Measurements from ENCODE around the gene SLC5A10.
A peak's percentile ranks its signal among the peaks of the same experiment; 100 is the strongest.

SLC5A10 gene

GRCh38 chr17:18937981-18938691, 13.8 kb upstream of the SLC5A10 start:
- no peak overlapping the region for H3K27ac ChIP-seq
- H3K9ac ChIP-seq, result no peak overlapping the region
- TF ChIP-seq Cebpa-rat (IDR thresholded peaks at IDR 0.05), result no peak
- no peaks in the 10 kb centered on the region; a peak in 1 of 22 replicates for H3K36me3 ChIP-seq
- no peaks in the 10 kb centered on the region for H4K20me1 ChIP-seq
- H3K4me3 ChIP-seq, result no peak overlapping the region
- no peaks in the 10 kb centered on the region for H3K9me3 ChIP-seq (replicated peaks in 1 of 11)
- no peak overlapping the region for H3K4me2 ChIP-seq
- H3K4me1 ChIP-seq, result peaks cover 2 to 7% (median 5%) of the 10 kb centered on the region in 10 experiments; a peak in 18 of 20 replicates
- H3K27me3 ChIP-seq, result no peaks in the 10 kb centered on the region

- Histone ChIP-seq H3K4me3 (no peak overlapping the region), H3K27me3 (no peaks in the 10 kb centered on the region), H3K27ac (no peak overlapping the region), H3K9me3 (replicated peaks in 1 of 11) (no peaks in the 10 kb centered on the region), H3K4me1 (peaks cover 0 to 1% (median 0%) of the 10 kb centered on the region in 10 experiments; a peak in 5 of 20 replicates), H3K36me3 (no peaks in the 10 kb centered on the region), H3K9ac (no peak overlapping the region), H4K20me1 (no peaks in the 10 kb centered on the region), H3K4me2 (no peak overlapping the region)
- TF ChIP-seq Cebpa-rat (IDR thresholded peaks at IDR 0.05), result no peak
Measured at GRCh38 chr17:18938692-18939023, 13.3 kb upstream of the SLC5A10 start.

GRCh38 chr17:18944646-18945045, 7.3 kb upstream of the SLC5A10 start:
- Histone ChIP-seq H4K20me1 (no peaks in the 10 kb centered on the region), H3K27me3 (no peaks in the 10 kb centered on the region), H3K4me1 (peaks cover 0 to 11% (median 9%) of the 10 kb centered on the region in 10 experiments; a peak in 11 of 20 replicates), H3K27ac (no peak overlapping the region), H3K9me3 (replicated peaks in 1 of 11) (0 out of 22 replicates have a peak, but pooled peaks cover 0 to 4% (median 0%) of the 10 kb centered on the region in 11 experiments), H3K4me2 (peak overlapping the region in 8 of 11 experiments; percentile 12 to 55 (median 33); a peak in 11 of 22 replicates), H3K36me3 (no peaks in the 10 kb centered on the region), H3K4me3 (no peak overlapping the region), H3K9ac (no peak overlapping the region)
- no peak for TF ChIP-seq Cebpa-rat (IDR thresholded peaks at IDR 0.05)

DNA sequence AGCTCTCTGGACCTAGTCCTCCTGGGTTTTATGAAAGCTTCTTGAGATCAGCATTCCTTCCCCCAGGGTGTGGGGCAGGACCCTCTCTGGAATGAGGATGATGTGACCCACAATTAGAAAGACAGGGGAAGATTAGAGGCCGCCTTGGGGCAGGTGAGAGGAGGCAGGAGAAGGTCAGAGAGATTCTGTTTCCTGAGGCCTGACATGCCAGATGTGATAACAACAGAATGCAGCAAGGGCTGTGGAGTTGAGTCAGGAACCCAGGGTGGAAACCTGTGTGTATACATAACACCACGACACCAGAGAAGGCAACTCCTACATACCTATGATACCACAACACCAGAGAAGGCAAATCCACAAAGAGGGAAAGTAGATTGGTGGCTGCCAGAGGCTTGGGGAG, 5.4 kb upstream of the SLC5A10 start:
- H3K27ac ChIP-seq, result no peak overlapping the region
- 0 out of 22 replicates have a peak, but pooled peaks cover 0 to 4% (median 0%) of the 10 kb centered on the region in 11 experiments for H3K9me3 ChIP-seq (replicated peaks in 1 of 11)
- no peak for TF ChIP-seq Cebpa-rat (IDR thresholded peaks at IDR 0.05)
- no peak overlapping the region for H3K9ac ChIP-seq
- no peaks in the 10 kb centered on the region for H3K27me3 ChIP-seq
- H4K20me1 ChIP-seq, result no peaks in the 10 kb centered on the region; a peak in 1 of 22 replicates
- H3K36me3 ChIP-seq, result no peaks in the 10 kb centered on the region
- no peak overlapping the region for H3K4me2 ChIP-seq
- peaks cover 0 to 11% (median 10%) of the 10 kb centered on the region in 10 experiments; a peak in 12 of 20 replicates for H3K4me1 ChIP-seq
- H3K4me3 ChIP-seq, result no peak overlapping the region

DNA sequence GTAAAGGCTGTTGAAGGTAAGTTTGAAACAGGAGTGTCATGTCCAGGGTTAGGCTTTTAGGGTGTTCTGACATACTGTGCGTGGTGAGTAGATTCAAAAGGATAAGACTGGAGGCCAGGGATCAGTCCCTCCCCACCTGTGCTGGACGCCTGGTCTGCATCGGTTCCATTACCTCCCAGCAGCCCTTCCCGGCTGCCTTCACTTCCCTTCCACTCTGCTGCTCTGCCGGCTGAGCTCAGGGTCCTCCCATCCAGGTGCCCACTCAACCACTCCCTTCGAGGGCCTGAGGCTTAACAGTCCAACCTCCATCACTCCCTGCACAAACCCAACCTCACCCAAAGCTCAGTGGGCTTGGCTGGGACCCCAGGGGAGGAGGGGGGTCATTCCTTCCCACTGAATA, 4.1 kb upstream of the SLC5A10 start:
- H3K4me2 ChIP-seq, result no peak overlapping the region

DNA sequence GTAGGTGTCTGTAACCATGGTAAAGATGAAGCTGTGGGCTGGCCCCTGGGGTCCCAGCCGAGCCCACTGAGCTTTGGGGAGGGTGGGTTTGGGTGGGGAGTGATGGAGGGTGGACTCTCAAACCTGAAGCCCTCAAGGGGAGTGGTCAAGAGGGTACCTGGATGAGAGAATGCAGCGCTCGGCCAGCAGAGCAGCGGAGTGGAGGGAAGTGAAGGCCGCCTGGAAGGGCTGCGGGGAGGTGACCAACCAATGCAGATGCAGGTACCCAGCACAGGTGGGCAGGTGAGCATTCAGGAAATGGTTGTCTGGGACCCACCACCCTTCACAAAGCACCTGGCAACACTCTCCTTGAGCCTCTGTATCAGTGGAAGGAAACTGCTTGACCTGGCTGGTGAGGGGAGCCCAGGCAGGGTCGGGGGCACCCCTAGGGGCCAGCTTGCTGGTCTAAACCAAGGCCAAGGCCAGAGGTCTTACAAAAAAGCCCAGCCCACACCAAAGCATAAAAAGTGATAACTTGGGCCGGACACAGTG, 3.4 kb upstream of the SLC5A10 start:
- no peak overlapping the region for H3K27ac ChIP-seq
- H4K20me1 ChIP-seq, result no peaks in the 10 kb centered on the region; a peak in 1 of 22 replicates
- H3K9ac ChIP-seq, result no peak overlapping the region
- H3K36me3 ChIP-seq, result no peaks in the 10 kb centered on the region
- H3K4me2 ChIP-seq, result no peak overlapping the region
- no peak overlapping the region for H3K4me3 ChIP-seq
- H3K9me3 ChIP-seq (replicated peaks in 1 of 11), result 0 out of 22 replicates have a peak, but pooled peaks cover 0 to 4% (median 0%) of the 10 kb centered on the region in 11 experiments
- TF ChIP-seq Cebpa-rat (IDR thresholded peaks at IDR 0.05), result no peak
- no peaks in the 10 kb centered on the region for H3K27me3 ChIP-seq
- peaks cover 0 to 11% (median 10%) of the 10 kb centered on the region in 10 experiments; a peak in 12 of 20 replicates for H3K4me1 ChIP-seq

More for the DNA sequence above, 4.1 kb upstream of the SLC5A10 start:
- no peak for TF ChIP-seq Cebpa-rat (IDR thresholded peaks at IDR 0.05)
- Histone ChIP-seq H3K4me3 (no peak overlapping the region), H3K9ac (no peak overlapping the region), H3K36me3 (no peaks in the 10 kb centered on the region), H3K9me3 (replicated peaks in 1 of 11) (0 out of 22 replicates have a peak, but pooled peaks cover 0 to 4% (median 0%) of the 10 kb centered on the region in 11 experiments), H3K4me1 (peaks cover 0 to 11% (median 10%) of the 10 kb centered on the region in 10 experiments; a peak in 12 of 20 replicates), H3K27me3 (no peaks in the 10 kb centered on the region), H3K27ac (no peak overlapping the region), H4K20me1 (no peaks in the 10 kb centered on the region; a peak in 1 of 22 replicates)

DNA sequence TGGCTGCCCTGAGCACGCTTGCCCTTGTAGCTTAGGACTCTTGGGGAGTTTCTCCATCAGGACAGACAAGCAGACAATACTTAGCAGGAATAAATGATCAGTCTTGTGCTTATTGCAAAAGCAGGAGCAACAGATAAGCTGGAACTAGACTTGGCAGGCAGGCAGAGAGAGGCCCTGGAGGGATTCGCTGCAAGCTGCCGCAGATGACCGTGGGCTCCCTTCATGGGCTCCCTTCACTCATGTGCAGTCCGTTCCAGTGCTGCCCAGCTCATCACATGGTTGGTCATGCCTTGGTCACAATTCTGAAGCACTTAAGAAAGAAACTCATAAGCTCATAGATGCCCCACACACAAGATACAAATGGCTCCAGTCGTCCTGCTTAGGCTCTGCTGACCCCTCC, 2.4 kb upstream of the SLC5A10 start:
- Histone ChIP-seq H3K4me3 (no peak overlapping the region), H3K27ac (no peak overlapping the region), H3K9me3 (replicated peaks in 1 of 11) (0 out of 22 replicates have a peak, but pooled peaks cover 0 to 4% (median 0%) of the 10 kb centered on the region in 11 experiments), H3K36me3 (no peaks in the 10 kb centered on the region), H3K4me1 (peaks cover 0 to 10% (median 7%) of the 10 kb centered on the region in 10 experiments; a peak in 12 of 20 replicates), H4K20me1 (no peaks in the 10 kb centered on the region; a peak in 1 of 22 replicates), H3K4me2 (no peak overlapping the region), H3K27me3 (no peaks in the 10 kb centered on the region), H3K9ac (no peak overlapping the region)
- TF ChIP-seq Cebpa-rat (IDR thresholded peaks at IDR 0.05), result no peak

GRCh38 chr17:18950346-18950745, 1.6 kb upstream of the SLC5A10 start:
- no peak overlapping the region for H3K4me3 ChIP-seq
- TF ChIP-seq Cebpa-rat (IDR thresholded peaks at IDR 0.05), result no peak
- no peaks in the 10 kb centered on the region for H3K36me3 ChIP-seq
- no peaks in the 10 kb centered on the region for H3K27me3 ChIP-seq
- no peak overlapping the region for H3K9ac ChIP-seq
- H3K27ac ChIP-seq, result no peak overlapping the region
- no peaks in the 10 kb centered on the region; a peak in 1 of 22 replicates for H4K20me1 ChIP-seq
- H3K9me3 ChIP-seq (replicated peaks in 1 of 11), result no peaks in the 10 kb centered on the region
- H3K4me2 ChIP-seq, result no peak overlapping the region
- H3K4me1 ChIP-seq, result peaks cover 2 to 11% (median 3%) of the 10 kb centered on the region in 10 experiments; a peak in 16 of 20 replicates

All from BLaER1 treated with 17β-estradiol and CSF1 and Interleukin-3, amounts not matched to agents 10 nM and 100 nM (cell line).